HFFc6 (cell line): ENCODE data around the gene PDE4D. TPM values are rescaled to one million over a fixed set of nuclear protein-coding genes. Genes with fewer than 3 reads are reported as not detected.

ENCODE experiments used
- DNase-seq: peaks from one replicate; pipeline ENCODE4 v3.0.0-alpha.2; 2018
- H3K27ac Mint-ChIP-seq: 2 replicates; pipeline ENCODE4 v1.8.0; 2020; ENCODE audit warnings: mild to moderate bottlenecking, mixed read lengths
- H3K27me3 Mint-ChIP-seq: 2 replicates; pipeline ENCODE4 v1.8.0; 2021; ENCODE audit warnings: mild to moderate bottlenecking, moderate library complexity, mixed read lengths; ENCODE audit not compliant: insufficient read depth
- H3K36me3 Mint-ChIP-seq: 2 replicates; pipeline ENCODE4 v1.8.0; 2021; ENCODE audit warnings: low read depth, mixed read lengths
- H3K4me1 Mint-ChIP-seq: 2 replicates; pipeline ENCODE4 v1.8.0; 2020; ENCODE audit warnings: low read depth, mixed read lengths
- H3K4me3 Mint-ChIP-seq: 2 replicates; pipeline ENCODE4 v1.8.0; 2020; ENCODE audit warnings: mild to moderate bottlenecking, moderate library complexity, mixed read lengths
- H3K9me3 Mint-ChIP-seq: 2 replicates; pipeline ENCODE4 v1.8.0; 2020; ENCODE audit warnings: mild to moderate bottlenecking, mixed read lengths
- CTCF ChIP-seq: fragments of 200-600 bp; sonication (generic); IDR thresholded peaks from 2 replicates; pipeline ENCODE4 v1.5.0; 2021; ENCODE audit warnings: antibody characterized with exemption, mild to moderate bottlenecking
- total RNA-seq, 6 experiments: library from RNA; stranded (reverse); fragmentation: NEBNext Ultra II Directional; extraction: Animal tissue kit (Norgen Biotek cat#: 25700); gene quantifications; 2 replicates in 1 of 6; 3 replicates in 5 of 6; pipeline ENCODE4 v1.2.3, GENCODE V29; 2021

PDE4D gene
- total RNA-seq, 6 experiments from 2014 or later = 1.8 to 7.3 (median 6.2) TPM

DNA sequence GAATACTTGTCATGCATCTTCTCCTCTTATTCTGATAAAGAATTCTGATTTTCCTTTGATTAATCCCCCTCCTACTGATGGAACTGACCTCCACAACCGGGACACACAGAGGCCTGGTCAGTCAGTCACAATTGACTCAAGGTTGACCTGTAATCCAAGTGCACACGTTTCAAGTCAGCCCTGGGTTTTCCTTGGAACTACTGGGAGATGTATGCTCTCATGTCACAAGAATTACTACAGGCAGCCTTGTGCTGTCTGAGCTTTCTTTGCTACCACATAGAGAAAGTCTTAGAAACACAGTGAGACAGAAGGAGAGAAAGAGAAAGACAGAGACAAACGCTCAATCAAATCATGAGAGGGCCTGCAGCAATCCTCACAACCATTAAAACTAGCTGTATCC, 345.8 kb downstream of the PDE4D start:
- H3K36me3 Mint-ChIP-seq = no peaks in the 10 kb centered on the region
- H3K27ac Mint-ChIP-seq = no peak overlapping the region
- H3K27me3 Mint-ChIP-seq = no peaks in the 10 kb centered on the region; the same call in 1 of the 2 replicates
- H3K4me1 Mint-ChIP-seq = no peaks in the 10 kb centered on the region
- H3K9me3 Mint-ChIP-seq = no peaks in the 10 kb centered on the region
- DNase-seq = no peak
- TF ChIP-seq CTCF = no peak
- H3K4me3 Mint-ChIP-seq = no peak overlapping the region

- Mint-ChIP-seq H3K27me3 (no peaks in the 10 kb centered on the region; the same call in 1 of the 2 replicates), H3K27ac (no peak overlapping the region), H3K36me3 (no peaks in the 10 kb centered on the region), H3K4me3 (no peak overlapping the region), H3K9me3 (no peaks in the 10 kb centered on the region), H3K4me1 (no peaks in the 10 kb centered on the region)
- DNase-seq = no peak
- no peak for TF ChIP-seq CTCF
Observed at GRCh38 chr5:59544573-59544972, 349.0 kb downstream of the PDE4D start.

GRCh38 chr5:59543821-59544442, 349.6 kb downstream of the PDE4D start:
- H3K36me3 Mint-ChIP-seq = no peaks in the 10 kb centered on the region
- no peaks in the 10 kb centered on the region; the same call in 1 of the 2 replicates for H3K27me3 Mint-ChIP-seq
- no peak overlapping the region for H3K4me3 Mint-ChIP-seq
- DNase-seq = no peak
- TF ChIP-seq CTCF = no peak
- H3K9me3 Mint-ChIP-seq = no peaks in the 10 kb centered on the region
- H3K4me1 Mint-ChIP-seq = no peaks in the 10 kb centered on the region
- H3K27ac Mint-ChIP-seq = no peak overlapping the region

- Mint-ChIP-seq H3K36me3 (no peaks in the 10 kb centered on the region), H3K4me1 (no peaks in the 10 kb centered on the region), H3K9me3 (no peaks in the 10 kb centered on the region), H3K27ac (no peak overlapping the region), H3K4me3 (no peak overlapping the region), H3K27me3 (no peaks in the 10 kb centered on the region)
- no peak for TF ChIP-seq CTCF
- DNase-seq = no peak
Observed at GRCh38 chr5:59542851-59543820, 350.4 kb downstream of the PDE4D start.

GRCh38 chr5:59542306-59542705, 351.2 kb downstream of the PDE4D start:
- Mint-ChIP-seq H3K27ac (no peak overlapping the region), H3K4me1 (no peaks in the 10 kb centered on the region), H3K9me3 (no peaks in the 10 kb centered on the region), H3K36me3 (no peaks in the 10 kb centered on the region), H3K4me3 (no peak overlapping the region), H3K27me3 (no peaks in the 10 kb centered on the region)
- DNase-seq = no peak
- TF ChIP-seq CTCF = no peak
